T47D (cell line): ENCODE measurements around the gene ZDHHC13.

Experiments
- DNase-seq, 2 experiments: peaks; one replicate each; pipeline versions ENCODE4 v3.0.0 to v3.0.0-alpha.2; 2011 to 2012; ENCODE audit warnings: low read depth in 1 of 2, low spot score in 1 of 2
- JUND ChIP-seq: IDR thresholded peaks from 2 replicates; pipeline ENCODE4 v1.6.1; 2012; ENCODE audit warnings: low read depth
- in situ Hi-C: cut with HindIII; loops from 2 replicates; pipeline ENCODE4 v1.10.0; 2016; ENCODE audit warnings: low sequenced_read_pairs, low pct_unique_long_range_greater_than_20kb

ZDHHC13 gene

DNA sequence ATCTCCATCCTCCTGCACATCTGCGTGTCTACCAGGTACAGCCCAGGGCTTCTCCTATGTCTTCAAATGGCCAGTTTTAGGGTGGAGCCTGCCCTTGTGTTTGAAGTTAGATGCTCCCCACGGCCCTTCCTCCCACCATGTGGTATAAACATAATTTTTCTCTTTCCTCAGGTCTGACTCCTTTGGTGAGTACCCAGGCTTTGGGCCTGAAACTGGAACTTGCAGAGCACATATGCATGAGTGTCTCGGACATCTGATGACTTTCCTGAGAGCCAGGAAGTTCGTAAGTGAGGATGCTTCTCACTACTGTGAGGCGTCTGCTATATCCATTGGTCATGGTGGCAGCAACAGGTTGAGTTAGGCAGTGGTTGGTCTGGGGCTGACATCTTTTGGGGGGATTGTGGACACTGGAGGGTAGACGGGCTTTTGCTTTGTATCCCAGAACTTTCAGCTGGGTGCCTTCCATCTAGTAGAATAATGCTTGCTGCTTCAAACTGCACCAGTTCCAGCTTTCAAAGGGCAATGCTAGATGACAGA, 68.6 kb downstream of the ZDHHC13 start:
- TF ChIP-seq JUND, result no peak
- DNase-seq, result no peak
- in situ Hi-C loops, result no loop called here

- in situ Hi-C loops, result no loop called here
- no peak for TF ChIP-seq JUND
- DNase-seq, result no peak
These were observed 70.3 kb downstream of the ZDHHC13 start for GRCh38 chr11:19187114-19187832.

DNA sequence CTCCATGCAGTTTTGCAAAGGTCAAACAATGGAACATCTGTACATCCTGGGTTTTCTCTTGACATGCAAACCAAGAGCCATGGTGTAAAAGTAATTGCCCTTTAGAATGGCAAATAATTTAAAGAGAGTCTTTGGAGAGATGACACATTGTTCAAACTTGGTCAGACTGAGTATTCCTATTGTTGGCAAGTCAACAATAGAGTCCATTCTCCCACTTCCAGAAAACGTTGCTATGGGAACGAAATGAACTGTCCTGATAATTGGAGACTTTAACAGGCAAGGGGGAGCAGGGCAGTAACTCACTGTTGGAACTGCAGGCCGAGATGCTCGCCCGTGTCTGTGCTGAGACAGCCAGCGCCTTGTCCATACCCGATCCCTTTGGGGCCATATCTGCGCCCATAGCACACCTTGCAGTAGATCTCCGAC, 70.9 kb downstream of the ZDHHC13 start:
- no peak for TF ChIP-seq JUND
- in situ Hi-C loops, result no loop called here
- DNase-seq, result no peak

DNA sequence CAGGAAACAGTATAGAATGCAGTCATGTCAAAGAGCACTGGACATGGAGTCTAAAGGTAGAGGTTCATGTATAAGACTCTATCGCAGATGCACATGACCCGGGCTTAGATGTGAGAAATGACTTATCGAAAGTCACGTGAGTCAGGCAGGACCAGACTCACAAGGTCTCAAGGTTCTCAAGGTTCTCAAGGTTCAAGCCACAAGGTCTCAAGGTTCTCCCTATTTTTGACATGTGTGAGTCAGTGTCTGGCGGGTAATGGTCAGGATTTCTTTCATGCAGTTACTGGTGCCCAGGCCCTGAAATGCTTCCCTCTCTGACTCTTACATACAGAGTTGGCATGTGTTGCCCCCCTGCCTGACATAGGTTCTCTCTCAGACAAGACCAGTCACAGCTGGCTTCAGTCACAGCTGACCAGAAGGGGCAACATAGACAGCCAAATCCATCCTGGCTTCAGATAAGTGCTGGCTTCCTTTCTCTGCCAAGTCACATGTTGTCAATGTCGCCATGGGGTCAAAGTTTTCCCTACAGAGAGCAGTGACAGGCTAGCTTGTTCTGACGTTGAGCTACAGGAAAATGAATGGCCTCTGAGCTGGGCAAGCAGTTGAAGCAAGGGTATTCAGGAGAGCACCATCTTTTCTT, 74.7 kb downstream of the ZDHHC13 start:
- in situ Hi-C loops, result no loop called here
- TF ChIP-seq JUND, result no peak
- no peak for DNase-seq

DNA sequence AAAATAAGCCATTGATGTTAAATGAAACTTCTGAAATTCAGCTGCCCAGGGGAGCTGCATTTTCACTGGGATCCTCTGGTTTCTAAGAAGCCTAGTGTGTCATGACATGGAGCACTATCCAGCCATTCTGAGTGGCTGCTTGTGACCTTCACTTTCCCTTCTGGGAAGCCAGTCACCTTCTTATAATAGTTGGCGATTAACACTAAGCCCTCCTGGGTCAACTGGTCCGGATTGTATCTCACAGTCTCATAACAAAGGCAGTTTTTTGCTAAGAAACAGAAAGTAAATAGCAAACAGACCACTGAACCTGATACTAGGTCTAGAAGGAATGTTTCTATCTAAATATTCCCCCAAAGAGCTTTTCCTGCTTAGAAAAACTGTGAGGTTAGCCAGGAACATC, 76.9 kb downstream of the ZDHHC13 start:
- no peak for TF ChIP-seq JUND
- no peak for DNase-seq
- in situ Hi-C loops, result no loop called here

DNA sequence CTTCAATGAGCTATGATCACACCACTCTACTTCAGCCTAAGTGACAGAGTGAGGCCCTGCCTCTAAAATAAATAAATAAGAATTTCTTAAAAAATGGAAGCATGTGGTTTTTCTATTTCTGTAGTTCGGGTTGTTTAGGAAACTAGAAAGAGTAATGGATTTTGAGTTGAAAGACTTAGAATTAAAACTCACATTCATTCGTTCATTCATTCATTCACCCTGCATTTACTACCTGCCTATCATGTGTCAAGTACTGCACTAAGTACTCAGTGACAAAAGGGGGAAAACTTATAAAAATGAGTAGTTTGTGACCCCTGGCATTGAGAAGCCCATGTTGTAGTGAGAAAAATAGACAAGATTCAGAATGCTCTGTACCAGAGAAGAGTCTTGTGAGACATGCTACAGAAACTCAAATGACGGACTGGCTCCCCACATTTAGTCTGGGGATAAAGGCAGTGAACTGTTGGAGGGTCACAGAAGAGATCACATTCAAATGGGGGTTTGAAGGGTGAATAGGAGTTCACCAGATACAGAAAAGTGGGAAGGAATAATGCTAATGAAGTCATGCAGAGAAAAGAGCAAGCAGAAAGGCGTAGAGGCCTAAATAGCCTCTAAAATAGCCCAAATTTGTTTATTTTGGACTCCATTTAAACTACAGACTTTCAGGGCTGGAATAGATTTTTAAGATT, 77.8 kb downstream of the ZDHHC13 start:
- in situ Hi-C loops, result no loop called here
- DNase-seq, result no peak
- TF ChIP-seq JUND, result no peak

GRCh38 chr11:19196432-19196831, 79.5 kb downstream of the ZDHHC13 start:
- in situ Hi-C loops, result no loop called here
- no peak for DNase-seq

DNA sequence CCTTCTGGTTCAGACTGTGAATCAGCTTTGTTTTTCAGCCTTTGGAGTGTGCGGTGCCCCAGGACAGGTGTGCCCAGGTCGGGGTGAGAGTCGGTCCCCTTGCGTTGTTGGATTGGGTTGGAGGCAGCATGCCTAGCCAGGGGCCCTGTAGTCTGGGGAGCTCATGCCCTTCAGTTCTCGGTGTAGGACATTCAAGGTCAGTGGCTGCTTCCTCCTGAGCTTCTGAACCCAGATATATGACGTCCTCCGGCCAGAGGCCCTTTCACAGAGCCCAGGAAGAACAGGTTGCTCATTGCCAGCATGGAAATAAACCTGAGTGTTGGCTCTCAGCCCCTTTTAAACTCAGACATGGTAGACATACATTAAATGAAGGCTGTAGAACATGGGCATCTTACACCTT, 82.1 kb downstream of the ZDHHC13 start:
- TF ChIP-seq JUND, result no peak
- no peak for DNase-seq
- in situ Hi-C loops, result no loop called here

More at GRCh38 chr11:19196432-19196831, 79.5 kb downstream of the ZDHHC13 start:
- TF ChIP-seq JUND, result no peak

DNA sequence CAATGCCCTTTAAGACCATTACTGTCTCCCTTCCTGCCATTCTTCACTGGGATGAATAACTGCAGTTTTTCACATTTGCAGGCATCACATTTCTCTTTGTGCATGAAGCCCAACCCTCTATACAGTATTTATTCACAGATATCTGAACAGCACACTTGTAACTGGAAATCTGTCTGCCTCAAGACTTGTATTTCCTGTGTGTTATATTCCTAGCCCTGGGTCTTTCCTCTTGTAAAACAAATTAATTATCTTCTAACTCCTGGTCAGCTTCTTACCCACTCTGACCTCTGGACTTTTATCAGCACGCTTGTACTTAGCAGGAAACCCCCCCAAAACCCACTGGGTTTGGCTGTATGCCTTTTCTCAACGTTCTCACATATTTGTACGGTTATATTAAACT, 82.8 kb downstream of the ZDHHC13 start:
- in situ Hi-C loops, result no loop called here
- TF ChIP-seq JUND, result no peak
- no peak for DNase-seq

DNA sequence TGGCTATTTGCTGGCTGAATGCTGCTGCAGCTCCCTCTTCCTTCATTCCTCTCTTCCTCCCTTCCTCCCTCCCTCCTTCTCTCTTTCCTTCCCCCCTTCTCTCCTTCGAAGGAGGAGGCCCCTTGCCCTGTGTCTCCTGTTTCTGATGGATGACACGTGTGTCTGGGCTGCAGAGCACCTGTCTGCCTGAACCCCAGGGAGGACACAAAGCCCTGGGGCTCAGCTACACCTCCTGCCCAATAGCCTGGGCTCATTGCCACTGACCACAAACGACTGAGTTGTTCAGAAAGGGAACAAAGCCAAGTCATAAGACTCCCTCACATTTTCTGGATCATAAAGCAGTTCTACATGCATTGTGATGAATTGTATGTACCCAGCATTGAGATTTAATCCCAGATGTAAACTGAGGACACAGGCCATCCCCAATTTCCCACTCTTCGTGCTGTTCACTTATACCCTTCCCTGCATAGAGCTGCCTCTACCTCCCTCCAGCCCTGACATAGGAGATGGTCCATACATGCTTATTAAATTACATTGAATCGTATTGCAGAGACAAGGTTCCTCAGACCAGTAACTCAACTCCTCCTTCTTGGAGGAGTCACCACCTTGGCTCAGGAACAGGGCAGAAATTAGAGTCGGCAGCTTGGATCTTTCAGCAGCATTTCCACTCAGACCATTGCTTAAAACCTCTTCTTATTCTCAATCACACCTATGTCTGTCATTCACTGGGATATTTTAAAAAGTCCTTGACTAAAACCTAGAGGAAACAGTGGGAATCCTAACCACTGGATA, 83.6 kb downstream of the ZDHHC13 start:
- no peak for TF ChIP-seq JUND
- peak in 1 of 2 experiments; percentile 83 for DNase-seq
- in situ Hi-C loops, result no loop called here

- in situ Hi-C loops, result no loop called here
- TF ChIP-seq JUND, result no peak
- DNase-seq, result no peak
These were observed 85.0 kb downstream of the ZDHHC13 start, which contains the start of gene CSRP3 for GRCh38 chr11:19201737-19202605. TSS of gene CSRP3 (minus strand) at chr11:19201983. CDS start at chr11:19192448, 9,535 bp downstream.
